ES-I3 (cell line): ENCODE results near the gene C3orf22.
"Not testable (repeated sequence)": the region's sequence is repeated elsewhere in the genome, so short reads cannot be mapped to it uniquely, and the experiment has no call there.

ENCODE experiments used
- H3K36me3 ChIP-seq: 2 replicates; pipeline ENCODE4 v1.6.1; 2013; ENCODE audit warnings: mild to moderate bottlenecking, low read length, control low read depth, moderate library complexity; ENCODE audit not compliant: insufficient read depth
- H3K4me1 ChIP-seq: 2 replicates; pipeline ENCODE4 v1.6.1; 2013; ENCODE audit warnings: mild to moderate bottlenecking, control low read depth, low read length; ENCODE audit not compliant: insufficient read depth
- H3K9ac ChIP-seq: 2 replicates; pipeline ENCODE4 v1.6.1; 2013; ENCODE audit warnings: low read depth, mild to moderate bottlenecking, low read length, moderate library complexity
- H3K9me3 ChIP-seq: 2 replicates; pipeline ENCODE4 v1.6.1; 2013; ENCODE audit warnings: mild to moderate bottlenecking, low read length, moderate library complexity; ENCODE audit not compliant: control insufficient read depth, insufficient read depth

The C3orf22 gene

GRCh38 chr3:126541628-126542339, 16.9 kb downstream of the C3orf22 start:
- H3K9ac ChIP-seq: no peak overlapping the region
- no peaks in the 10 kb centered on the region for H3K36me3 ChIP-seq
- 0 out of 2 replicates have a peak, but pooled peaks cover 4% of the 10 kb centered on the region for H3K4me1 ChIP-seq
- H3K9me3 ChIP-seq: no peaks in the 10 kb centered on the region

DNA sequence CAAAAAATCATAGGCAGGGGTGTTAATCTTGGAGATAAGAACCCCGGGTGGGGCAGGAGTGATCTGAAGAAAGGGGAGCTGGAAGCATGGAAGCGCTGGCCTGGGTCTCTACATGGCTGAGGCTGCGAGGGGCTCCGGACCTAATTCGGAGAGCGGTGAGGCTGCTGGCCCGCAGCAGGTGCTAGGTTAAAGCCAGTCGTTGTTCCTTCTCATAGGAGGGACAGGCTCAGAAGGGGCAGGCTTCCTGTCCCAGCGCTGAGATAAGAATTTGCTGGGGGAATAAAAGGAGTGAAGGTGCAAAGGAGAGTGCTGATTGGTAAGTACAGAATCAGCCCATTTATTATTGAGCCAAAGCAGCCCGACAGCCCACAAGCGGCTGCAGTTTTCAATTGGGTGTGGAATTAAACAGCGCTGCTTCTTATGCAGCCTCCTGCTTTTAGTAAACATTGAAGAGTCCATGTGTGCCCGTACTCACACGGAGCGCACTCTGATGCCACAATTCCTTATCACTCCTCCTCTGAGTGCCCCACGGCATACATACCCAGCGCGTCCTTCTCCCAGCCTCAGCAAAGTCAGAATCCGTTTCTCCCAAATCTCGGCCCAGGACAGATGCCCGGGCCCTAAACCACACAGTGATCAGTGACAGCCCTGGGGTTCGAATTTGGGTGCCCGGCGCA, 17.6 kb downstream of the C3orf22 start:
- no peaks in the 10 kb centered on the region for H3K36me3 ChIP-seq
- H3K4me1 ChIP-seq: 0 out of 2 replicates have a peak, but pooled peaks cover 4% of the 10 kb centered on the region
- no peaks in the 10 kb centered on the region for H3K9me3 ChIP-seq
- H3K9ac ChIP-seq: no peak overlapping the region

DNA sequence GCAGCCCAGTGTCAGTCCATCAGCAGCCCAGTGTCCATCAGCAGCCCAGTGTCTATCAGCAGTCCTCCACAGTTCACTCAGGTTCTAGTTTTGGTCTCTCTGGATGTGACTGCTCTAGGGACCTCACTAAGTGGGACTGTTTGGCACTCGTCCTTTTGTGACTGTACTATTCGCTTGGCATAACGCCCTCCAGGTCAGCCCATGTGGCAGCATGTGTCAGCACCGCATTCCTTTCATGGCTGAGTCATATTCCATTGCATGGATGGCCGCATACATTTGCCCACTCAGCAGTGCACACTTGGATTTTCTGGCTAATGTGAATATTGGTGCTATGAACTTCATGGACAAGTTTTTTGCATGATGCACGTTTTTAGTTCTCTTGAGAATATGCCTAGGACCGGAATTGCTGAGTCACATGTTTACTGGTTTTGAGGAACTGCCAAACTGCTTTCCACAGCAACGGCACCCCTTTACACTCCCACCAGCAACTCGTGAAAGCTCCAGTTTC, 18.3 kb downstream of the C3orf22 start:
- Histone ChIP-seq H3K4me1 (0 out of 2 replicates have a peak, but pooled peaks cover 3% of the 10 kb centered on the region), H3K9ac (no peak overlapping the region), H3K9me3 (no peaks in the 10 kb centered on the region), H3K36me3 (no peaks in the 10 kb centered on the region)

- Histone ChIP-seq H3K36me3 (no peaks in the 10 kb centered on the region), H3K9ac (no peak overlapping the region), H3K9me3 (no peaks in the 10 kb centered on the region), H3K4me1 (no peaks in the 10 kb centered on the region)
These were observed 19.0 kb downstream of the C3orf22 start for GRCh38 chr3:126539558-126540250.

- Histone ChIP-seq H3K9me3 (no peaks in the 10 kb centered on the region), H3K9ac (no peak overlapping the region), H3K4me1 (no peaks in the 10 kb centered on the region), H3K36me3 (no peaks in the 10 kb centered on the region)
These were observed 19.8 kb downstream of the C3orf22 start for GRCh38 chr3:126538966-126539365.

GRCh38 chr3:126538316-126538715, 20.4 kb downstream of the C3orf22 start:
- no peaks in the 10 kb centered on the region for H3K4me1 ChIP-seq
- H3K9ac ChIP-seq: no peak overlapping the region
- no peaks in the 10 kb centered on the region for H3K36me3 ChIP-seq
- H3K9me3 ChIP-seq: no peaks in the 10 kb centered on the region

GRCh38 chr3:126537730-126538281, 20.9 kb downstream of the C3orf22 start:
- H3K9ac ChIP-seq: no peak overlapping the region
- H3K36me3 ChIP-seq: no peaks in the 10 kb centered on the region
- H3K9me3 ChIP-seq: no peaks in the 10 kb centered on the region
- H3K4me1 ChIP-seq: no peaks in the 10 kb centered on the region

GRCh38 chr3:126537116-126537729, 21.5 kb downstream of the C3orf22 start:
- no peaks in the 10 kb centered on the region for H3K9me3 ChIP-seq
- no peaks in the 10 kb centered on the region for H3K36me3 ChIP-seq
- H3K4me1 ChIP-seq: no peaks in the 10 kb centered on the region
- no peak overlapping the region for H3K9ac ChIP-seq

- Histone ChIP-seq H3K9me3 (no peaks in the 10 kb centered on the region), H3K4me1 (no peaks in the 10 kb centered on the region), H3K9ac (no peak overlapping the region), H3K36me3 (no peaks in the 10 kb centered on the region)
These were observed 22.6 kb downstream of the C3orf22 start for GRCh38 chr3:126536126-126536525.

DNA sequence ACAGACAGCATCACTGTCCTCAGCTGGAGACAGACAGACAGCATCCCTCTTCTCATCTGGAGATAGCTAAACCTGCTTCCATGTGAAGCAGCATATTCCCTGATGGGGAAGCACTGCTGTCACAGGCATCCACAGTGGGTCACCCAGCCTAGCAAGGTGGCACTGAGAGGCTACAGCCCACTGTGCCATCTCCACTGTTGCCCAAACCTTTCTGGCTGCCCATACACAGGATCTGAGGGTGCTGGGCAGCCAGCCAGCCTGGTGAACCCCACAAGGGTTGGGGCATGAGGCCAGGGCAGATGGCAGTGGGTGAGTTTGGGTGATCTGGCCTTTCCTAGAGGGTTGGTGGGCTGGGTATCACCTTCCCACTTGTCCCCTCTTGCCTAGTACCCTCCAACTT, 23.1 kb downstream of the C3orf22 start:
- H3K4me1 ChIP-seq: no peaks in the 10 kb centered on the region
- H3K9me3 ChIP-seq: no peaks in the 10 kb centered on the region
- H3K9ac ChIP-seq: no peak overlapping the region
- H3K36me3 ChIP-seq: no peaks in the 10 kb centered on the region

GRCh38 chr3:126534716-126535115, 24.0 kb downstream of the C3orf22 start:
- not testable (repeated sequence) for H3K9ac ChIP-seq, H3K9me3 ChIP-seq, H3K36me3 ChIP-seq, H3K4me1 ChIP-seq

DNA sequence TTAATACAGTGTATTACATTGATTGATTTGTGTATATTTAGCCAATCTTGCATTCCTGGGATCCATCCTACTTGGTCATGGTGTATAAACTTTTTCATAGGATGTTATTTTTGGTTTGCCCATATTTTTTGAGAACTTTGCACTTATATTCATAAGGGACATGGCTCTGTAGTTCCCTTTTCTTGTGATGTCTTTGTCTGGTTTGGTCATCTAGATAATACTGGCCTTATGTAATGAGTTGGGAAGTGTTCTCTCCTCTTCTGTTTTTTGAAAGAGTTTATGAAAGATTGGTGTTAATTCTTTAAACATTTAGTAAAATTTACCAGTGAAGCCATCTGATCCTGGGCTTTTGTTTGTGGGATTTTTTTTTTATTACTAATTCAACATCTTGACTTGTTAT, 25.2 kb downstream of the C3orf22 start:
- Histone ChIP-seq H3K9me3 (no peaks in the 10 kb centered on the region), H3K36me3 (no peaks in the 10 kb centered on the region), H3K4me1 (no peaks in the 10 kb centered on the region), H3K9ac (no peak overlapping the region)

- Histone ChIP-seq H3K36me3 (no peaks in the 10 kb centered on the region), H3K9me3 (no peaks in the 10 kb centered on the region), H3K4me1 (no peaks in the 10 kb centered on the region), H3K9ac (no peak overlapping the region)
These were observed 27.7 kb downstream of the C3orf22 start for GRCh38 chr3:126531051-126531330.
